HG02973 (cell line): Measurements from ENCODE around the gene SYNPO2.
"Not testable (repeated sequence)": the region's sequence is repeated elsewhere in the genome, so short reads cannot be mapped to it uniquely, and the experiment has no call there.

Experiments
- ATAC-seq: cut with Tn5 transposase; IDR thresholded peaks from one replicate; pipeline ENCODE4 v1.9.1; 2021; ENCODE audit warnings: moderate library complexity; ENCODE audit not compliant: unreplicated experiment

SYNPO2 gene

DNA sequence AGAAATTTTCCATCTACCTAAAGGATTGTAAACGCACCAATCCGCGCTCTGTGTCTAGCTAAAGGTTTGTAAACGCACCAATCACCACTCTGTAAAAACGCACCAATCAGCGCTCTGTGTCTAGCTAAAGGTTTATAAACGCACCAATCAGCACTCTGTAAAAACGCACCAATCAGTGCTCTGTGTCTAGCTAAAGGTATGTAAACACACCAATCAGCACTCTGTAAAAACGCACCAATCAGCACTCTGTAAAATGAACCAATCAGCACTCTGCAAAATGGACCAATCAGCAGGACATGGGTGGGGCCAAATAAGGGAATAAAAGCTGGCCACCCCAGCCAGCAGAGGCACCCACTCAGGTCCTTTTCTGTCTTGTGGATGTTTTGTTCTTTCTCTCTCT lies 10.1 kb upstream of the SYNPO2 start:
- not testable (repeated sequence) for ATAC-seq

- ATAC-seq, result no peak
Observed at GRCh38 chr4:118879409-118879808, 9.2 kb upstream of the SYNPO2 start.

- no peak for ATAC-seq
Observed at GRCh38 chr4:118881512-118882146, 7.0 kb upstream of the SYNPO2 start.

DNA sequence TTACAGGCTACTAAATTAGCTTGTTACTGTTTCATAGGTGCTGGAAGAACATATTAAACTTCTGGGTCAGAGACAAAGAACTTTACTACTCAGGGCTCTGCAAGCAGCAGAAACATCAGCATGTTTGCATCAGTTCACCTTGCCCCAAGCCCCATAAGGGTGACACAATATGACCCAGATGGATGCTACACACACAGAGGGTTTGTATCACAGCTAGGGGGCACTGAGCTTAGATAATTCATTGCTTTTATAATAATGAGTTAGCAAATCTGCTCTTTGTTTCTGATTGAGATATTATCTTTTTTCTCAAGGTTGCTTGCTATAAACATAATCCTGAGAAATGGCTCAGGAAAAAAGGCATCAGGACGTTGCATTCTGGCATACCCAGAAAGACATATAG lies 4.8 kb upstream of the SYNPO2 start:
- no peak for ATAC-seq

DNA sequence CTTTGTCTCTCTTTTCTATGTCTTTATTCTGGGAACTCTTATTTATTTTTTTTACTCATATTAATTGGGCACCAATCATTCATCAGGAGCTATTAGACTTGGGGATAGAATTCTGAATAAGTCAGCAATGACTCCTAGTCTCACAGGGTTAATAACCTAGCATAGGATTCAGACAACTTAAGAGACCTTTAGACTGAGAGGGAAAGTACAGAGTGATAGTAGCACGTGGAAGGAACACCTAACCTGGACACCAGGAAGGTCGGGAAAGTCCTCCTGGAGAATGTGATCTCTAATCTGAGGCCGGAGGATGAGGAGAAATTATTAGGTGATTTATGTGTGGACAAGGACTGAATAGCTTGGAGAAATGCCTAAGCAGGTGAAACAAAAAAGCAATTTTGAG lies 3.9 kb upstream of the SYNPO2 start:
- no peak for ATAC-seq

- ATAC-seq, result no peak
Observed at GRCh38 chr4:118889312-118889691, 648 bp downstream of the SYNPO2 start.

- no peak for ATAC-seq
Observed at GRCh38 chr4:118894034-118894433, 5.4 kb downstream of the SYNPO2 start.

GRCh38 chr4:118898221-118898620 lies 9.6 kb downstream of the SYNPO2 start:
- no peak for ATAC-seq

DNA sequence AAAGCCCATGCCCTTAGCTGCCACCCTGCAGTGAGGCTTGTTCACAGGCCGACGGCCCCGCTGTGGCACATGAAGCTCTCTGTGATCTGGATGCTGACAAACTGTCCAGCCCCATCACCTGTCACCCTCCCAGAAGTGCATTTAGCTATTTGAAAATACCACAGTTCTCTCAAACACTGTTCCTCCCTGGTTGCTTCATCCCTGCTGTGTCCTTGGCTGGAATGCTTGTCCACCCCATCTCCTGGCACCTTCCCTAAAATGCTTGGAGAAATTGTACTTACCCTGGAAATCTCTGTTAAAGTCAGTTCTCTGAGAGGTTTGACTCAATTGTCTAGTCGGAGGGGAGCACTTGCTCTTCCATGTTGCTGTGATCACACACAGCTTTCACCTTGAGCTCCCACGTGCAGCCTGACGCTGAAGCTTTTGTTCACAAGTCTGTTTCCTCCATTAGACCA lies 10.1 kb downstream of the SYNPO2 start:
- no peak for ATAC-seq

- ATAC-seq, result no peak
Observed at GRCh38 chr4:118904418-118904817, 15.8 kb downstream of the SYNPO2 start.

DNA sequence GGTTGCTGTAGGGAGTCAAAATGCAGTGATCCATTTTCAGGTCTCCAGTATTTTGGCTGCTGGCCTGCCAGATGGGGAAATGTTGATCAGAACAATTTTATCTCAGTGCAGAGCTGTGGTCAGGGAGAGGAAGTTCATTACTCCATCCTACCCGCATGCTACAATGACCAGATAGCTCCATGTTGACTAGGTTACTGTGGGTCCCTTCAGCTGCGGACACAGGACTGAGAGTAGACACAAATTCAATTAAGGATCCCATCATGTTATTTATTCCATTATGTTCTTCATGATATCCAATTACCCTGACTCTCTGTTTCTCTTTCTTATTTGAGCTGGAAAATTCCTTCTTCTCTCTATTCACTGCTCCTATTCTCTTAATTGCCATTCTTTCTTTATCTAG lies 16.3 kb downstream of the SYNPO2 start:
- no peak for ATAC-seq

DNA sequence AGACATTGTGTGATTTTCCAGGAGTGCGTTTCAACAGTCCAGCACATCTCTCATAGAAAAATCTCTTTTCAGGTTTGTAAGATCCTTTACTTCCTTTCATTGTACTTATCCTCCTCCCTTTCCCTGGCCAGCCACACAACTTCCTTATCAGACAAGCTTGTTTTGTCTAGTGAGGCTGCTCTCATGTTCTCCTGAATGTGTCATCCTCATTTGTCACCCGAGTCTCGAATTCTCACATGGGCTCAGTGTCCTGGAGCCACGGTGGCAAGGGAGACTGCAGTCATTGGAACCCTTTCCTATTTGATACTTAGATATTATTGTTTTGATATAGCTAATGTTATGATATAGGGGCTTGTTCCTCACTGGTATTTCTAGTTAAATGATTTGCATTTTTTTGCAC lies 16.9 kb downstream of the SYNPO2 start:
- no peak for ATAC-seq

- ATAC-seq, result no peak
Observed at GRCh38 chr4:118909173-118909956, 20.7 kb downstream of the SYNPO2 start.

- no peak for ATAC-seq
Observed at GRCh38 chr4:118910221-118910620, 21.6 kb downstream of the SYNPO2 start.

DNA sequence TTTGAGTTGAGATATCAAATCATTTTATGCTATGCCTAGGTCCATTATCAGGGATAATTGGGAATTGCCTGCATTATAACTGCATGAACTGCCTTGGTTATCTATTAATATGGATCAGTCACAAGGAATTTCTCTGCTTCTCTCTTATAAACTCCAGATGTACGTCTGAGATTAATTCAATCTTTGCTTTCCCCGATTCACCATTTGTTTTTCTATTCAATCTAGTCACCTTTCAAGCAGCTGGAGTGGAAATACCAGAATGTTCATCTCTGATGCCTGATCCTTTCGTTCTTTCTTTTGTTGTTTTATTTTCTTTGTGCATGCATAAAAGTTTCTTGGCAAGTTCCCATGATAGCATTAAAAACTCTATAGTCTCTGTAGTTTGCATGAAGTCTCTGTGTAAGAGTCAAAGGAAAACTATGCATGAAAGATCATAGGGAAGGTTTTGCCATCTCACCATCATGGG lies 22.6 kb downstream of the SYNPO2 start:
- no peak for ATAC-seq

DNA sequence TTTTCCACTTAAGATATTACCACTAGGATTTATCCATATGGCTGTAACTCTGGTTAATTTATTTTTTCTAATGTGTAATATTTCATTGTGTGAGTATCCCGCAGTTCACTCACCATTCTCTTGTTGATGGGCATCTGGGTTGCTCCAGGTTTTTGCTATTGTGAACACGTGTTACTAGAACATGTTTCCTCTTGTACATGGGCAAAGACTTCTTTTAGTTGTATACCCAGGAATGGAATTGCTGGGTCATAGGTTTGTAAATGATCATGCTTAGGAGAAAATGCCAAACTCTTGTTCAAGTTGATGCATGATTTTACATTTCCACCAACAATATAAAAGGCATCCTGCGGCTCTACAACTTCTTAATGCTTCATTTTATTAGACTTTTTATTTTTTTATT lies 26.8 kb downstream of the SYNPO2 start:
- ATAC-seq, result no peak

DNA sequence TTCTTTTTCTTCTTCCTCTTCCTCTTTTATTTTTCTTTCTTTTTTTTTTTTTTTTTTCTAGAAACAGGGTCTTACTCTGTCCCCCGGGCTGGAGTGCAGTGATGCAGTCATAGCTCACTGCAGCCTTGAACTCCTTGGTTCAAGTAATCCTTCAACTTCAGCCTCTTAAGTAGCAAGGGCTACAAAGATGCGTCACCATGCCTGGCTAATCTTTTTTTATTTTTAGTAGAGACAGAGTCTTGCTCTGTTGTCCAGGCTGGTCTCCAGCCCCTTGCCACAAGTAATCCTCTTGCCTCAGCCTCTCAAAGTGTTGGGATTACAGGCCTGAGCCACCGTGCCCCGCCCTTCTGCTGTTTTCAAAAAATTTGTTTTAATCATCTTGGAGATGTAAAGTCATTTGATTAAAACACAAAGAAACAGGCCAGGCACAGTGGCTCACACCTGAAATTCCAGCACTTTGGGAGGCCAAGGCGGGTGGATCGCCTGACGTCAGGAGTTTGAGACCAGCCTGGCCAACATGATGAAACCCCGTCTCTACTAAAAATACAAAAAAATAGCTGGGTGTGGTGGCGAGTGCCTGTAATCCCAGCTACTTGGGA lies 28.1 kb downstream of the SYNPO2 start:
- ATAC-seq, result no peak

DNA sequence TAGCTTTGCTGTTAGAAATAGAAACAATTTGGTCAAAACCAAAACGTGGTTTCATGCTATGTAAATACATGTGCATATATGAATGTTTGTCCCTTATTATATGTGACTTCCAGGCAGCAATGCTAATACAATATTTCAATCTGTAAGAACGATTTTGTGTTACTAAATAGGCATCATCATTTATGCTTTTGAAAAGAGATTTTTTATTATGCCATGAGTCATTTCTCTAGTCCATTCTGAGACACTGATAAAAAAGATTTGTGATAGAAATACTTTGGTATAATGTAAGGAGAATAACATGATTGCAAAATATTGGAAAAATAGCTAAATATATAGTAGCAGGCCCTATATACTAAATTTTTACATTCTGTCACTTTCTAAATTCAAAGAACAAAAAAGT lies 28.9 kb downstream of the SYNPO2 start:
- no peak for ATAC-seq

DNA sequence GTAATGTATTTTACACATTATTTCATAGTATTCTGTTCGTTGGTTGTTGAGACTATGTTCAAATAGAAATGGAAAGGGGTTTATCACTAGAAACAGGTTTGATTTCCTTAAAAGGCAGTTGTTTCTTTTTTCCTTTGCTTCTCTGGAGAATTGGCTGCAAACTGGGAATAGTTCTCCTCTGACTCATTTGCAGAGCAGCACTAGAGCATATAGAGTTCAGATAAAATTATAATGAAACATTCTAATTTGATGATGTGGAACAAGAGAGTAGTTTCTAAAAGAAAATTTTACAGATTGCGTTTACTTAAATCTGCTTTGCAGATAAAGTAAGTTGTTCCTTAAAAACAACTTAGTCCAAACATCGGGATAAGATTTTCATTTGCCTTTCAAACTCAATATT lies 29.7 kb downstream of the SYNPO2 start:
- ATAC-seq, result no peak

- ATAC-seq, result no peak
Observed at GRCh38 chr4:118920247-118920646, 31.6 kb downstream of the SYNPO2 start.

GRCh38 chr4:118921786-118922185 lies 33.1 kb downstream of the SYNPO2 start:
- no peak for ATAC-seq

DNA sequence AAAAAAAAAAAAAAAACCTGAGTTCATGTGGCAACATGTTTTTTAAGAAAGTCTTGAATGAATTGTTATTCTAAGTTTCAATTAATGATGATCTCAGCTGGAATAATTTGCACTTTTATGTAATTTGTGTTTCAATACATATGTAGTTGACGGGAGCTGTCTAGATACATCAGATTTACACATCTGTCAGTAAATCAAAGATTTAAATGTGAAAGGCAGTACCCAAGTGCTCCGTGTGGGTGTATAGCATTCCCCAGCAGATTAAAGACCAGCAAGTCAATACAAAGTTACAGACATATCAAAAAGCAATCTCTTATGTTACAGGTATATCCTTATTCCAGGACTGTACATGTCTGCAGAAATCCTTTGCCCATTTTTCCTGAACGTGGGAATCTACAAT lies 35.2 kb downstream of the SYNPO2 start:
- no peak for ATAC-seq
